Posterior vena cava (tissue), 2 donors: ENCODE data around the gene KRTAP12-2. TPM values are rescaled to one million over a fixed set of nuclear protein-coding genes. Genes with fewer than 3 reads are reported as not detected.
"Not testable (repeated sequence)": the region's sequence is repeated elsewhere in the genome, so short reads cannot be mapped to it uniquely, and the experiment has no call there.

Experiments
- DNase-seq: peaks from one replicate; pipeline ENCODE4 v3.0.0-alpha.2; 2020; ENCODE audit warnings: low spot score
- intact Hi-C, 2 donors: fragments of 100-400 bp; cut with DNase I; formaldehyde crosslinking; loops; one replicate each; pipeline versions ENCODE4 v1.14.1 to v1.14.2; 2022 to 2023
- total RNA-seq, 2 donors: library from RNA; stranded (reverse); fragmentation: NEBNext Ultra II Directional; extraction: Animal tissue kit (Norgen Biotek cat#: 25700); gene quantifications; one replicate each; pipeline ENCODE4 v1.2.1, GENCODE V29; 2021
- donor health status: DM: yes; HTN: yes; CAD: no.
- donor health status: DM: yes; HTN: yes; CAD: no.

KRTAP12-2 gene
- total RNA-seq, 2 donors from 2014 or later, result 0.48 TPM; not detected in 1

- intact Hi-C loops, DNase-seq: not testable (repeated sequence)
Observed at GRCh38 chr21:44638506-44639330, 28.0 kb downstream of the KRTAP12-2 start.

GRCh38 chr21:44637851-44638348, 28.8 kb downstream of the KRTAP12-2 start:
- DNase-seq, intact Hi-C loops: not testable (repeated sequence)

GRCh38 chr21:44637018-44637850, 29.5 kb downstream of the KRTAP12-2 start, which contains the start of gene KRTAP10-10:
Gene KRTAP10-10, plus strand, starts transcription at chr21:44637356. Its CDS starts 62 bp downstream, at chr21:44637418.
- intact Hi-C loops, result no loop called here
- no peak for DNase-seq

DNA sequence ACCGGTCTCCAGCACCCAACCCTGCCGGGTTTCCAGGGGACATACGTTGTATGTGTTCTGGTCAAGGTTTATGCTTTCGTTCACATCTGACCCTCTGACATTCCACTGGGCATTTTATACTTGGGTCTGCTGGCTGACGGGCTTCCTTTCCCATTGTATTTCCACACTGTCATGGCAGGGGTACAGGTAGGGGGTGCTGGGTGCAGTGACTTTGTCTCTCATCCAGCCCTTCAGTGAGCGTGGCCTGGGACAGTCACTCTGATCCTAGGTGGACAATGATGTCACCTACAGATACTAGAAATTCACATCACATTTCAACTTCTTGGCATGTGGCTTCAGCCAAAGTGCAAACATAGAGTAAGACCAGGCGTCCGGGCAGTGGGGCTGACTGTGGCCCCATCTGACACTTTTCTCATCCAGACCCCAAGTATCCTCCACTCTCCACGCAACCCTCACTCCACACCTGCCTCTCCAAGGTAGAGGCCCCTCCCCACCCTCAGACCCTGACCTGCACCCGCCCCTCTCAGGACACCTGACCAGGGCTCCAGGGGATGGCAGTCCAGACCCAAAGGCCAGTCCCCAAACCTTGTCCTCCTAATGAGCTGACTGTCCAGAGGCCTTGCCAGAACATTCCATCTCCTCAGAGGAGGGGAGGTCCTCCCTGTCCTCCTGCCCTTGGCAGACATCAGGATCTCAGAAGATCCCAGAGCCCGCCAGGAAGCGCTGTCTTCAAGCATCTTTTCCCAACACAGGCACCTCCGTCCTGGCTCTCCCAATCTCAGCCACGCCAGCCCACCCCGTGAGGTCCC, 30.3 kb downstream of the KRTAP12-2 start:
- intact Hi-C loops, result no loop called here
- peak; percentile 28 for DNase-seq

GRCh38 chr21:44632067-44632466, 34.7 kb downstream of the KRTAP12-2 start:
- no peak for DNase-seq
- intact Hi-C loops, result no loop called here

DNA sequence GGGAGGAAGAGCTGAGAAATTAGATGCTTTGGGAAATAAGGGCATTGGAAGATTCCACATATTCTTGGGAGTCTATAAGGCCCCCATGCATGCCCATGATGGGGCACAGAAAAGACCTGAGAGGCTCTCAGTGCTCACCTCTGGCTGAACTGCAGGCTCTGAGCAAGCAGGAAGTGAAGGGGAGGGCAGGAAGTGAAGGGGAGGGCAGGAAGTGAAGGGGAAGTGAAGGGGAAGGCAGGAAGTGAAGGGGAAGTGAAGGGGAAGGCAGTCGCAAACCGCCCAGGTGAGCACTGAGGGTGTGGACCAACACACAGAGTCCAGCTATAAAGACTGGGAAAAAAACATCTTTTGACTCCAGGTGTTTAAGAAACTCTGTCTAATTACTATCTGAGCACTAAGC, 36.3 kb downstream of the KRTAP12-2 start:
- intact Hi-C loops, result no loop called here
- peak; percentile 47 for DNase-seq

DNA sequence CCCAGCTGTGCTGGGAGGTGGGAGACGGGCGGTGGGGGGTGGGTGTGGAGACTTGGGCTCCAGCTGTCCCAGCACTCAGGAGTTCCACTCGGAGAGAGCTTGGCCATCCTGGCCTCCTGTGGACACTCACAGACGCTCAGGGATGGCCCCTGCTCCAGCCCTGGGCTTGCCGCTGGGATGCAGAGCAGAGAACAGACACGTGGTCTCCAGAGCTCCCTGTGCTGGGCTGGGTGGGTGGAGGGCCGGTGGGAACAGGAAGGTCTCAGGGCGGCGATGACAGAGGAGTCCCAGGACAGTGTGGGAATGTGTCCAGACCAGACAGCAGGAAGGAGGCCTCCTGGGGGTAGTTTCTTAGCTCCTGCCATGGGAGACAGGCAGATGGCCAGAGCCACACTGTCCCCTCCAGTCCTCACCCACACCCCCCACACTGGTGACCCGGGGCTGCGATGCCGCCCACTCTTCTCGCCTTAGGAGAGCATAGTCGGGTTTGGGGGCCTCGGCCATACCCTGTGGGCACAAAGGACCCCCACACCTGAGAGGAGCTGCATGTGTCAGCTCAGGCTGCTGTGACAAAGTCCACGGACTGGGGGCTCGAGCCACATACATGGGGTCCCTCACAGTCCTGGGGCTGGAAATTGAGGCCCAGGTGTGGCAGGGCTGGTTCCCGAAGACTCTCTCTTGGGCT, 37.9 kb downstream of the KRTAP12-2 start:
- intact Hi-C loops, result no loop called here
- peak; percentile 62 for DNase-seq

DNA sequence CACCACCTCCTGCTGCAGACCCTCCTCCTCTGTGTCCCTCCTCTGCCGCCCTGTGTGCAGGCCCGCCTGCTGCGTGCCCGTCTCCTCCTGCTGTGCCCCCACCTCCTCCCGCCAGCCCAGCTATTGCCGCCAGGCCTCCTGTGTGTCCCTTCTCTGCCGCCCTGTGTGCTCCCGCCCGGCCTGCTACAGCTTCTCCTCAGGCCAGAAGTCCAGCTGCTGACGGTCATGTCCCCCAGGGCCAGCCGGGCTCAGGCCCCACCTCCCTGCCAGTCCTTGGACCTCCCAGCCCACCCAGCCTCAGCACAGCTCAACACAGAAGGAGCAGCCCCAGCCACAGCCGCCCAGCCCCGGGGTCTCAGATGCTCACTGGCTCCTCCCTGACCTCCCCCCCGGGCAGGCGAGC, 38.9 kb downstream of the KRTAP12-2 start:
- intact Hi-C loops, result not testable (repeated sequence)
- peak; percentile 74 for DNase-seq

GRCh38 chr21:44627181-44627822, 39.4 kb downstream of the KRTAP12-2 start:
- intact Hi-C loops, result not testable (repeated sequence)
- DNase-seq, result peak; percentile 44

GRCh38 chr21:44626673-44627143, 40.0 kb downstream of the KRTAP12-2 start, which contains the start of gene KRTAP10-9:
Gene KRTAP10-9, plus strand, starts transcription at chr21:44627093. Its CDS starts 79 bp downstream, at chr21:44627172.
- intact Hi-C loops, result no loop called here
- peak; percentile 64 for DNase-seq

- DNase-seq, result no peak
- intact Hi-C loops, result no loop called here
Observed at GRCh38 chr21:44626262-44626661, 40.5 kb downstream of the KRTAP12-2 start.

- no peak for DNase-seq
- intact Hi-C loops, result no loop called here
Observed at GRCh38 chr21:44625756-44626155, 41.0 kb downstream of the KRTAP12-2 start.

- DNase-seq, result no peak
- intact Hi-C loops, result no loop called here
Observed at GRCh38 chr21:44623575-44623974, 43.2 kb downstream of the KRTAP12-2 start.

DNA sequence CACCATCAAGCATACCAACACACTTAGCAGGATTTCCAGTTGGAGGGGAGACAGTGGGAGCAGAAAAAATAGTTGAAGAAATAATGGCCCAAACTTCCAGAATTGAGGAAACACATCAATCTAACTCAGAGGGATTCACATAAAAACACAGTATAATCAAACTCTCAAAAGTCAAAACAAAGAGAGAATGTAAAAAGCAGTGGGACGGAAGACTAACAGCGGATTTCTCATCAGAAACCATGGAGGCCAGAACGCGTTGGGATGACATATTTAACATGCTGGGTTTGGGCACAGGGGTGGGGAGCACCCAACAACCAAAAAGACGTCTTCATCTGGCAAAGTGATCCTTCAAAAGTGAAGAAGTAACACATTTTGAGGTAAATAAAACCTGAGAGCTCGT, 46.8 kb downstream of the KRTAP12-2 start:
- intact Hi-C loops, result loop anchor here in 1 of 2 donors (10.0 kb wide), 1 partner anchor 295 kb away; no protein-coding TSS in a partner anchor
- no peak for DNase-seq

DNA sequence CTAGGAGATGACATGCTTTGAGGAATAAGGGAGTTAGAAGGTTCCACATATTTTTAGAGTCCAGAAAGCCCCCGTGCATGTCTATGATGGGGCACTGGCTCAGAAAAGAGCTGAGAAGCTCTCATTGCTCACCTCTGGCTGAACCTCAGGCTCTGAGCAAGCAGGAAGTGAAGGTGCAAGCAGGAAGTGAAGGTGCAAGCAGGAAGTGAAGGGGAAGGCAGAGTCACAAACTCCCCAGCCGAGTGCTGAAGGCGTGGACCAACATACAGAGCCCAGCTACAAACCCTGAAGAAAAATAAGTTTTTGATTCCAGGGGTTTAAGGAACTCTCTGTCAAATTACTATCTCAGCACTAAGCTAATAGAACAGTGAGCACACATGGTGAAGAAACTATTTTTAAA, 47.8 kb downstream of the KRTAP12-2 start:
- DNase-seq, result no peak
- intact Hi-C loops, result loop anchor here in 1 of 2 donors (10.0 kb wide), 1 partner anchor 296 kb away; no protein-coding TSS in a partner anchor

GRCh38 chr21:44618504-44618903, 48.2 kb downstream of the KRTAP12-2 start:
- intact Hi-C loops, result loop anchor here in 1 of 2 donors (10.0 kb wide), 1 partner anchor 296 kb away; no protein-coding TSS in a partner anchor
- no peak for DNase-seq

- intact Hi-C loops, result loop anchor here in 1 of 2 donors (10.0 kb wide), 1 partner anchor 298 kb away; no protein-coding TSS in a partner anchor
- DNase-seq, result no peak
Observed at GRCh38 chr21:44617071-44617501, 49.6 kb downstream of the KRTAP12-2 start.
